Measurements from ENCODE around the gene SMIM20. TPM values are rescaled to one million over a fixed set of nuclear protein-coding genes. Genes with fewer than 3 reads are reported as not detected.

The SMIM20 gene
- total and polyA plus RNA-seq, 2 of the 4 experiments (the other 2 are of a cell fraction) = 13.6 to 23.1 TPM

DNA sequence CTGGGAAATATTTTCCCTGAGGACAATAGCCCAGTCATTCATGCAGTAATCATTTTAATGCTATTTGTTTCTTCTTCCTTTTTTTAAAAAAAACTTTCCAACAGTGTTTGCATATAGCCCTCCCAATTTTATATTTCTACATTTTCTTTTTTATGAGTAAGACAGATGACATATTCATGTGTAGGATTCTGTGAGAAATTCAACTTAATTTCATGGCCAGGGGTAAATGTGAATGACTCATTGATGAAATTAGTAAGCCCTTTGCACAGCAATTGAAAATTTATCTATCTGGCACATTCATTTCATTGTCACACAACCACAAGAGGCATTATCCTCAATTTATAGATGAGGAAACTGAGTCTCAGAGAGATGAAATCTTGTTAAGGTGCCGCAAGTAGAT, 13.7 kb upstream of the SMIM20 start:
- no peak overlapping the region for H2BK20ac ChIP-seq (ENCODE audit: low read depth, low read length)
- no peak overlapping the region for H4K5ac ChIP-seq (ENCODE audit: low read depth, low read length)
- ATAC-seq (ENCODE audit: low read depth) = no peak
- H3K9me3 ChIP-seq (ENCODE audit: control insufficient read depth, insufficient read depth, low read length) = no peaks in the 10 kb centered on the region
- no peak overlapping the region for H2AFZ ChIP-seq (replicated peaks; ENCODE audit: low read length, poor library complexity)
- BruUV-seq (replicated peaks) = no TSS peak
- H3K36me3 ChIP-seq (ENCODE audit: control insufficient read depth, insufficient read depth, low read length) = no peaks in the 10 kb centered on the region
- DNase-seq = peak; percentile 37
- no CpG with 5 or more reads among the region's 1 CpG for WGBS, 2 experiments (ENCODE audit: extremely low coverage in 2 of 2, insufficient read length in 1 of 2)
- no peak overlapping the region for H3K27ac ChIP-seq (ENCODE audit: insufficient read depth, low read length)
- H3K9ac ChIP-seq (ENCODE audit: low read depth, low read length) = no peak overlapping the region
- H4K8ac ChIP-seq (ENCODE audit: low read depth in 2 of 2, low read length in 2 of 2) = no peak overlapping the region
- intact Hi-C loops (cut with micrococcal nuclease) = no loop called here
- H3K14ac ChIP-seq (replicated peaks; ENCODE audit: low read depth, low read length) = no peak overlapping the region
- H3K27me3 ChIP-seq (ENCODE audit: control insufficient read depth, insufficient read depth, low read length) = no peaks in the 10 kb centered on the region
- no peak overlapping the region for H3K56ac ChIP-seq (ENCODE audit: extremely low read depth, insufficient read depth, low read length)
- H2BK5ac ChIP-seq (ENCODE audit: low read depth, low read length, poor library complexity, severe bottlenecking) = no peak overlapping the region
- no peaks in the 10 kb centered on the region for H4K20me1 ChIP-seq (ENCODE audit: insufficient read depth, low read length)
- no peaks in the 10 kb centered on the region for H3K9me1 ChIP-seq (ENCODE audit: insufficient read depth, low read length)
- no peak overlapping the region for H2BK15ac ChIP-seq (ENCODE audit: low read depth, low read length)
- no peak overlapping the region for H3K23ac ChIP-seq (ENCODE audit: low read depth, low read length)
- CTCF ChIA-PET = no interaction called here
- in situ Hi-C loops (cut with MboI; ENCODE audit: low sequenced_read_pairs) = no loop called here
- no peak overlapping the region for H3K4me3 ChIP-seq (ENCODE audit: insufficient read depth, low read depth, low read length)
- no peak overlapping the region for H3K4me2 ChIP-seq (ENCODE audit: low read depth, low read length)
- POLR2A ChIA-PET (ENCODE audit: unreplicated experiment) = no interaction called here
- H3K18ac ChIP-seq (ENCODE audit: low read depth, low read length) = no peak overlapping the region
- no peak overlapping the region for H4K91ac ChIP-seq (ENCODE audit: insufficient read depth, low read depth, low read length)
- no peaks in the 10 kb centered on the region for H3K79me1 ChIP-seq (ENCODE audit: low read depth in 1 of 2, low read length in 2 of 2)
- no peak overlapping the region for H2AK5ac ChIP-seq (ENCODE audit: low read depth, low read length)
- H2BK120ac ChIP-seq (ENCODE audit: low read depth, low read length) = no peak overlapping the region
- no peaks in the 10 kb centered on the region for H3K4me1 ChIP-seq (ENCODE audit: control insufficient read depth, insufficient read depth, low read length)
- no peak for TF ChIP-seq RFX5 (IDR thresholded peaks at IDR 0.05; ENCODE audit: low read depth, low read length)
- TF ChIP-seq MAZ (IDR thresholded peaks at IDR 0.05; ENCODE audit: borderline replicate concordance, low read depth, low read length) = no peak
- TF ChIP-seq MAFK (IDR thresholded peaks at IDR 0.05; ENCODE audit: low read depth, low read length) = no peak
- dilution Hi-C loops (cut with HindIII; ENCODE audit: low sequenced_read_pairs, unreplicated experiment) = no loop called here
- no peak overlapping the region for H2AK9ac ChIP-seq (replicated peaks; ENCODE audit: low read depth, low read length, poor library complexity)
- H3K4ac ChIP-seq (ENCODE audit: low read depth, low read length) = no peak overlapping the region

All from IMR-90 (cell line).